NCI-H446 (cell line): ENCODE data around the gene ATXN7.
A peak's percentile ranks its signal among the peaks of the same experiment; 100 is the strongest.

Experiments
- DNase-seq, 2 experiments: peaks; one replicate each; lab custom pipeline; 2025; lab: John Stamatoyannopoulos, UW

ATXN7 gene, protein sequence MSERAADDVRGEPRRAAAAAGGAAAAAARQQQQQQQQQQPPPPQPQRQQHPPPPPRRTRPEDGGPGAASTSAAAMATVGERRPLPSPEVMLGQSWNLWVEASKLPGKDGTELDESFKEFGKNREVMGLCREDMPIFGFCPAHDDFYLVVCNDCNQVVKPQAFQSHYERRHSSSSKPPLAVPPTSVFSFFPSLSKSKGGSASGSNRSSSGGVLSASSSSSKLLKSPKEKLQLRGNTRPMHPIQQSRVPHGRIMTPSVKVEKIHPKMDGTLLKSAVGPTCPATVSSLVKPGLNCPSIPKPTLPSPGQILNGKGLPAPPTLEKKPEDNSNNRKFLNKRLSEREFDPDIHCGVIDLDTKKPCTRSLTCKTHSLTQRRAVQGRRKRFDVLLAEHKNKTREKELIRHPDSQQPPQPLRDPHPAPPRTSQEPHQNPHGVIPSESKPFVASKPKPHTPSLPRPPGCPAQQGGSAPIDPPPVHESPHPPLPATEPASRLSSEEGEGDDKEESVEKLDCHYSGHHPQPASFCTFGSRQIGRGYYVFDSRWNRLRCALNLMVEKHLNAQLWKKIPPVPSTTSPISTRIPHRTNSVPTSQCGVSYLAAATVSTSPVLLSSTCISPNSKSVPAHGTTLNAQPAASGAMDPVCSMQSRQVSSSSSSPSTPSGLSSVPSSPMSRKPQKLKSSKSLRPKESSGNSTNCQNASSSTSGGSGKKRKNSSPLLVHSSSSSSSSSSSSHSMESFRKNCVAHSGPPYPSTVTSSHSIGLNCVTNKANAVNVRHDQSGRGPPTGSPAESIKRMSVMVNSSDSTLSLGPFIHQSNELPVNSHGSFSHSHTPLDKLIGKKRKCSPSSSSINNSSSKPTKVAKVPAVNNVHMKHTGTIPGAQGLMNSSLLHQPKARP

DNA sequence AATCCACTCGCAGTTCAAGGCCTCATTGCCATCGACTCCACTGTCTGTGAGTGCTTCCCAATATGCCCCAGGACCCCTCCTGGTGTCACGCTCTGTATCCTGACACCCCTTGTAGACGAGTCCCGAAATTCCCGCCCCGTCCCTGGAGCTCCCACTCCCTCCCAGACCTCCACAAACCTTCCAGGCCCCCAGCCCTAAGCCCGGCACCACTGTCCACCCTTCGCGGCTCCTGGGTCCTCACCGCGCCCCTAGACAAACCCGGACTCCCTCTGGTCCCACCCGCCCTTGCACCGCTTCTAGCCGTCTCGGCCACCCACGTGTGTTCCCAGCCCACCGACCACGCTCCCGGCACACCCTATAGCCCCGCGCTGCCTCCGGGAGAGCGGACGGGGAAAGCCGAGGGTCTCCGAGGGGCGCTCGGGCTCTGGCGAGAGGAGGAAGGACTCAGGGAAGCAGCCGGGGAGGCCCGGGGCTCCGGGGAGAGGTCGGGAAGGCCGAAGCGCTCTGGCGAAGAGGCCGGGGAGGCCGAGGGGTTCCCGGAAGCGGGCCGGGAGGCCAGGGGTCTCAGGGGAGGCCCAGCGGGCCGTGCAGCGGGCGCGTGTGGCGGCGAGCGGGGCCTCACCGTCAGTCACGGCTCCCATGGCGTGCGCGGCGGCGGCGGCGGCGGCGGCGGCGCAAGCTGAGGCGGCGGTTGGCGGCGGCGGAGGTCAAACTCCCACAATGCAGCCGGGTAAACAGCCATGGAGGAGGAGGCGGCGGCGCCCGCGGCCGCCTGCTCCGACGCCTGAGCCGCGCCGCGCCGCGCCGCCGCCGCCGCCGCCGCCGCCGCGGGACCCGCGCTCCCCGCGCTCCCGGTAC lies at the start of gene ATXN7, which contains the start of gene THOC7:
ATXN7 (plus strand) TSS at position 718 of the 858 bp plus-strand sequence. CDS start 48,732 bp downstream, outside the sequence.
THOC7 (minus strand) TSS at position 656 of the 858 bp plus-strand sequence; CDS start at position 641, 15 bp downstream.
- peak in 1 of 2 experiments; percentile 36 for DNase-seq

DNA sequence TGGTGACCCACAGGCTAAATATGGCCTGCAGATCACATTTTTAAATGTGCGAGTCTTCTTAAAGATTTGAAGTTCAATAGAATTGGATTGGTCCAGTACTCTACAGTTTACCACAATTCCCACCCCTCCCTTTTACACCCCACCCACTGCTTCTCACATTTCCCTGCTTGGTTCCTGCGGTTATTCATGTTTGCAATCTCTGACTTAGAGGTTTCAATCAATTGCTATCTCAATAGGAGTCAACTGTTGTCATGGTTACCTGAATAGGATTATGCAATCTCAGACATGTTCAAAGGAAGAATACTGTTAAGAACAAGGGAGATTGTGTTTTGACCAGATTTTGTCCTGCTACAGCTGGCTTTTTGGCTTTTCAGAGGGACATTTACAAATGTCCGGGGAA lies 49.4 kb upstream of the ATXN7 start:
- no peak for DNase-seq

GRCh38 chr3:63817225-63817624 lies 46.4 kb upstream of the ATXN7 start:
- DNase-seq = no peak

GRCh38 chr3:63818282-63819150 lies 45.2 kb upstream of the ATXN7 start:
- peak; percentile 3 to 62 for DNase-seq

GRCh38 chr3:63819151-63819398 lies 44.6 kb upstream of the ATXN7 start, which contains the start of gene C3orf49:
C3orf49 (plus strand) TSS chr3:63819299; CDS start chr3:63819472, 173 bp downstream.
- no peak for DNase-seq

- DNase-seq = no peak
Observed at GRCh38 chr3:63824309-63824708, 39.4 kb upstream of the ATXN7 start.

GRCh38 chr3:63830526-63830925 lies 33.1 kb upstream of the ATXN7 start:
- no peak for DNase-seq

DNA sequence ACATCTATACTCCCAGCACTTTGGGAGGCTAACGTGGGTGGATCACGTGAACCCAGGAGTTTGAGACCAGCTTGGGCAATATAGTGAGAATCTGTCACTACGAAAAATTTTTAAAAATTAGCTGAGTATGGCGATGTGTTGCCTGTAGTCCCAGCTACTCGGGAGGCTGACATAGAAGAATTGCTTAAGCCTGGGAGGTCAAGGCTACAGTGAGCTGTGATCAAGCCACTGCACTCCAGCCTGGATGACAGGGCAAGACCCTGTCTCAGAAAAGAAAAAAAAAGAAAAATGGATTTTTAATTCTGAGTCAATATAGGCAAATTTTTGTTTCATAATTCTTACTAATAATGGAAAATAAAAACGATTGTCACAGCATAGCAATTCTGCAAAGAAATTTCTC lies 31.3 kb upstream of the ATXN7 start:
- no peak for DNase-seq

DNA sequence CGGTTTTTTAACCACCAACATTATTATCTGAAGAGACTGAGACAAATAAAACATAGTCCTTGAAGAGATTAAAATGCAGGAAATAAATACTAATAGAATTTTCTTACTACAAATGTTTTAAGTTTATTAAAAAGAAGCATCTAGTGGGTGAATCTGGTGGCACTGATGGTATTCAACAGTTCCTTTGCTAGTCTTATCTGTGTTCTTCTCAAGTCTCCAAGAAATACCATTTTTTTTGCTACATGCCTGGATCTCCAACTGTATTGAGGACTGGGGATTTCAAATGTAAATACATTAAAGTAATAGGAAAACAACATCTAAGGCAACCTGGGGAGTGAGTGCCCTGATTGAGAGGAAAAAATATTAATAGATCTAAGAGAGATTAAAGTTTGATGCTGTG lies 22.0 kb upstream of the ATXN7 start:
- no peak for DNase-seq

DNA sequence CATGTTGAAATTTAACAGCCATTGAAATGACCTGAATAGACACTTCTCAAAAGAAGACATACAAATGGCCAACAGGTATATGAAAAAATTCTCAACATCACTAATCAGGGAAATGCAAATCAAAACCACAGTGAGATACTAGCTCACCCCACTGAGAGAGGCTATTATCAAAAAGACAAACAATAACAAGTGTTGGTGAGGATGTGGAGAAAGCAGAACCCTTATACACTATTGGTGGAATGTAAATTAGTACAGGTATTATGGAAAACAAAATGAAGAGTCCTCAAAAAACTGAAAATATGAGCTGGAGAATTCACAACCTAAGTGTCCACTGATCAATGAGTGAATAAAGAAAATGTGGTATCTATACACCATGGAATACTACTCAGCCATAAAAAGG lies 21.5 kb upstream of the ATXN7 start:
- DNase-seq = no peak

GRCh38 chr3:63845215-63845614 lies 18.5 kb upstream of the ATXN7 start:
- DNase-seq = no peak

DNA sequence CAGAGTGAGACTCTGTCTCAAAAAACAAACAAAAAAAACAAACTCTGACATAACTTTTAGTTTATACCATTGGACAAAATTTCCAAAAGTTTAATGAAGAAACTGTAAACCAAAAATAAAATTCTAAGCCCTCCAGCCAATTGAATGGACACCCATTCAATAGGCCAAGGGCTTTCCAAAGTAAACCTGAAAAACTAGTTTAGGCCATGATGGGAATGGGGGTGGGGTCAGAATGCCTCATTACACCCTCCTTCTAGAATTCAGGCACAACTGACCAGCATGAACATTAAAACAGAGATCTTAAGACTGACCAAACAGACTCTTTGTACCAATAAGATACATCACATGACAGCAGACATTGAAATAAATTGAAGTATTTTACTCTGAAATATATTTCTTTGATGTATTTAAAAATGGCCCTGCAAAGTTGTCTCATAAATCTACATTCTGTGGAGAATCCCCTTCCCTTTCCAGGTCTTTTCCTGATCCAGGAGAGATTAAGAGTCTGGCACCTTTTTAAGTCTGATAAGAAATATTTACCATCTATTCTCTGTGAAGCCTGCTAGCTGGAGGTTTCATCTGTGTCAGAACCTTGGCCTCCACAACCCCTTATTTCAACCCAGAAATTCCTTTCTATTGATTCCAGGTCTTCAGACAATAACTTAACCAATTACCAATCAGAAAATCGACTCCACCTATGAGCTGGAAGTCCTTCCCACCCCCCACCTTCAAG lies 15.8 kb upstream of the ATXN7 start:
- no peak for DNase-seq

DNA sequence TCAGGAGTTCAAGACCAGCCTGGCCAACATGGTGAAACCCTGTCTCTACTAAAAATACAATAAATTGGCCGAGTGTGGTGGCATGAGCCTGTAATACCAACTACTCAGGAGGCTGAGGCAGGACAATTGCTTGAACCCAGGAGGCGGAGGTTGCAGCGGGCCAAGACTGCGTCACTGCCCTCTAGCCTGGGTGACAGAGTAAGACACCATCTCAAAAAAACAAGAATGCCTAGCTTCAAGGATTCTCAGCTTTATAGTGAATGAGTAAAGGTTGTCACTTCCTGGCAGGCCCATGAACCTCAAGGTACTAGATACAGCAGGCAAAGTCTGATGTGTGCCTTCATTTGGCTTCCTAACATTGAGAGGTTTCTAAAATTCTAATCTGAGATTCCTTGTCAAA lies 14.5 kb upstream of the ATXN7 start:
- DNase-seq = no peak

- DNase-seq = no peak
Observed at GRCh38 chr3:63851287-63851686, 12.4 kb upstream of the ATXN7 start.

DNA sequence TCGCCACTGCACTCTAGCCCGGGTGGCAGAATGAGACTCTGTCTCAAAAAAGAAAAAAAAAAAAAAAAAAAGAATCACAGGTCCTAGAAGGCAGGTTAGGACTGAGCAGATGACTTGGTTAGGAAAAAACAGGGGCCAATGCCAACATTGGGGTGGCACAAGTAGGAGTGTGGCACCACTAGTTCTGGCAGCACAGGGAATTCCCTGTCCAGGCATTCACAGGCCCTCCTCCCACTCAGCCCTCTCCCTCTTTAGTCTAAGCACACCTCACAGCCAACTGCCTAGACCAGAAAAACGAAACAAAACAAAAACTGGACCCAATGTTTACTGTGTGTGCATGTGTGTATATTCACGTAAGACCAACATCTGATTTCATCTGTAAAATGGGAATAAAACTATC lies 10.6 kb upstream of the ATXN7 start:
- DNase-seq = no peak

DNA sequence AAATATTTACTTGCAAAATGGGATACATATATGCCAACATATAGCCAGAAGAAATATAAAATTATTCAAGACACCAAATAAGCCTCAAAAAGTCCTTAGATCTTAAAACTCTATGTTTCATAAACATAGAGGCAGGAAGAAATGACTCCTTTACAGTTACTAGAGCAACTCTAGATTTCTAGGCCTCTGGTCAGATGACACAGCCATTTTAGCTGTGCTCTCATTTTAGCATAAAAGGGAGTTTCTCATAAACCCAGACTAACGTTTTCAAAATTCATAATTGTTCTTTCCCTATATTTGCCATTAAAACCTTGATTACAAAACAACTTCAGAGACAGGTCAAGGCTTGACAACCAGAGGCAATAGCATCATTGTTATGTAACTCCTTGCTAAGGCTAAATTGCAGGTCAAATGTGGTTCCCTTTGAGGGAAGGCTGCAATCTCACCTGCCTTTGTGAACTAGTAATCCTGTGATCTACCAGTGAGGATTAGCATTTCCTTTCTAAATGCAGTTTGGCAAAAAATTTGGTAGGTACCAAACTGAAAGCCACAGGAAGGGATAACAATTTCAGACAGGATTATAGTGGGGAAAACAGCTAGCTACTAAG lies 8.2 kb upstream of the ATXN7 start:
- no peak for DNase-seq

DNA sequence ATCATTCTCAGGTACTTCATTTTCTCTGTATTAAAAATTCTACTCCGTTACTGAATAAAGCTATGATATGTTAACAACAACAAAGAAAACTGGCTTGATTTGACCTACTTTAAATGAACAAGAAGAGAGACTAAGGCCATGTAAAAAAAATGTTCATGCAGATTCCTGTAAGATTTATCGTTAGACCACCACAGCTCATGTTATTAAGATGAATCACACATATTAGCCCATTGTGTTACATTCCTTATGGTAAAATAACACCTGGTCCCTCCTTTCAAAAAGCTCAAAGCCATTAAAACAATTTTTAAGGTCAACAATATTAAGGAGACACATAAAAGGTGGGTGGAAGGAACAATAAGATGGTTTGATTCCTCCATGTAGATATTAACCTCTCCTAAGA lies 6.4 kb upstream of the ATXN7 start:
- DNase-seq = no peak

GRCh38 chr3:63860776-63861175 lies 2.9 kb upstream of the ATXN7 start:
- no peak for DNase-seq

DNA sequence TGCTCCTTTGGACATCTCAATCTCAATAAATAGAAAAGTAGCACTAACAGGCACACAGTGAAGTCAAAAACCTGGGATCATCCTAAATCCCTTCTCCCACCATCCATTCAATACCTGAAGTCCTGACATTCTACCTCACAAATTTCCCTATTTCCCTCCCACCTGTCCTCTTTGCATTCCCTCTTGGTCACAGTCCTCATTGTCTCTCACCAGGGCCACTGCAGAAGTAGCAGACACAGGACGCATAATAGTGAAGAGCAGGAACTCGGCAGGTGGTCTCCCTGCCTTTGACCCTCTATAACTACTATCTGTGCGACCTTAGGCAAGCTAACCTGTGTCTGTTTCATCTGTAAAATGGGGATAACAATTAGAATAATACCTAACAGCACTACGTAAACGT lies 2.4 kb upstream of the ATXN7 start:
- DNase-seq = no peak

DNA sequence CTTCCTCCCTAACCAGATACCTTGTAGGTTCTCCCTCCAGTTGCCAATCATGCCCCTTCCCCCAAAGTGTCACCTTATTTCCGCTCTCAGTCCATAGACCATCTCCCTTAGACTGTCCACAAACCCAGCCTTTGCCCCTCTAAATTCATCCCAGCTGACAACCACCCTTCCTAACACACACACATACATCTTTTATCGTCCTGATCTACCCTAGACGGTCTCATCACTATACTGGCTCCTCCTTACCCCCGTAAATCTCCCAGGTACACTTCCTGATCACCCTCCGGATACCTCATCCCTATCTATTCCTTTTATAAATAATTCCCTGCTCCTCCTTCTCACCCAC lies 890 bp upstream of the ATXN7 start:
- DNase-seq = no peak
